HFF-Myc (cell line): Measurements from ENCODE around the gene ADH1C.
"Not testable (repeated sequence)": the region's sequence is repeated elsewhere in the genome, so short reads cannot be mapped to it uniquely, and the experiment has no call there.

ENCODE experiments used
- DNase-seq: peaks from one replicate; pipeline ENCODE4 v3.0.0-alpha.2; 2011; ENCODE audit warnings: low read depth; ENCODE audit errors: extremely low read depth
- H3K4me3 ChIP-seq: replicated peaks from 2 replicates; pipeline ENCODE4 v1.5.1; 2011; ENCODE audit warnings: low read depth, mild to moderate bottlenecking, control low read depth, low read length
- CTCF ChIP-seq: IDR thresholded peaks from 2 replicates; pipeline ENCODE4 v1.5.1; 2012; ENCODE audit warnings: mild to moderate bottlenecking, low read depth, low read length, control low read depth; ENCODE audit errors: missing control alignments

The ADH1C gene

GRCh38 chr4:99323756-99324155 lies 28.8 kb downstream of the ADH1C start:
- no peak for TF ChIP-seq CTCF
- DNase-seq, result no peak
- H3K4me3 ChIP-seq, result no peak overlapping the region

GRCh38 chr4:99321241-99322191 lies 31.0 kb downstream of the ADH1C start, which contains the start of gene ADH1B:
TSS of gene ADH1B (minus strand) at chr4:99321401. CDS start at chr4:99321331, 70 bp downstream.
- DNase-seq, result no peak
- H3K4me3 ChIP-seq, result no peak within 1 kb of the TSS

GRCh38 chr4:99317811-99318210 lies 34.7 kb downstream of the ADH1C start:
- H3K4me3 ChIP-seq, DNase-seq: not testable (repeated sequence)

More at GRCh38 chr4:99321241-99322191, 31.0 kb downstream of the ADH1C start, which contains the start of gene ADH1B:
- no peak for TF ChIP-seq CTCF

GRCh38 chr4:99317354-99317753 lies 35.2 kb downstream of the ADH1C start:
- TF ChIP-seq CTCF, result no peak
- DNase-seq, result no peak
- no peak overlapping the region for H3K4me3 ChIP-seq

GRCh38 chr4:99315839-99316238 lies 36.7 kb downstream of the ADH1C start:
- DNase-seq, result no peak
- H3K4me3 ChIP-seq, result no peak overlapping the region
- no peak for TF ChIP-seq CTCF

- H3K4me3 ChIP-seq, result no peak overlapping the region
- TF ChIP-seq CTCF, result no peak
- DNase-seq, result no peak
These were observed 38.3 kb downstream of the ADH1C start for GRCh38 chr4:99314211-99314610.

GRCh38 chr4:99310389-99310788 lies 42.2 kb downstream of the ADH1C start:
- no peak for DNase-seq
- H3K4me3 ChIP-seq, result no peak overlapping the region
- no peak for TF ChIP-seq CTCF
